ENCODE measurements around the gene SHF. TPM values are rescaled to one million over a fixed set of nuclear protein-coding genes. Genes with fewer than 3 reads are reported as not detected.
A peak's percentile ranks its signal among the peaks of the same experiment; 100 is the strongest.

The SHF gene
- total RNA-seq, 1 donor from 2014 or later, result 1.9 TPM

DNA sequence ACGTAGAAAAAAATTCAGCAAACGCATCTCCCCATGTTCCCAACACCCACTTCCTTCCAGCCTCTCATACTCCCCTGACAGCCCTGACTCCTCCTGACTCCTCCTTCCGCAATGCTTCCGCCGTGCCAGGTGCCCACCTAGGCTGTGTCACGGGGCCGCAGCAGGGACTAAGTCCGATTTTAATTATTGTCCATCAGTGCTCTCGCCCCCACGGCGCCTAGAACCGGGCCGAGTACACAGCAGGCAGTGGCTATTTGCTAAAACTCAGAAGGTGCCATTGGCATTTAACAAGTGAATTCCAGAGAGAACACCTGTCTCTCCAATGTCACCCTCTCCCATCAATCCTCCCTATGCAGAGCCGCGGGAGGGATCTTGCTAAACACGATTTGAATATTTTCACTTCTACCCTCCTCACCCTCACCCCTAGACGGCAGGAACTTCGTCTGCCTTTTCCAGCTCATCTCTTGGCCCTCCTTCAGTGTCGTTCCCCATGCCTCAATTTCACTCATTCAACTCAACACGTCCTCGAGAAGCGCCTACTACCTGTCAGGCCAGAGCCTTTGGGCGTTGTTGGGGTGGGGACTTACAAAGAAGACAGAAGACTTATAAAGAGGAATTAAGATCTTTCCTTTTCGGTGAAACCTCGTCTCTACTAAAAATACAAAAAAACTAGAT lies 11.5 kb upstream of the SHF start:
- no peak for DNase-seq (ENCODE audit: low read depth, low spot score)

DNA sequence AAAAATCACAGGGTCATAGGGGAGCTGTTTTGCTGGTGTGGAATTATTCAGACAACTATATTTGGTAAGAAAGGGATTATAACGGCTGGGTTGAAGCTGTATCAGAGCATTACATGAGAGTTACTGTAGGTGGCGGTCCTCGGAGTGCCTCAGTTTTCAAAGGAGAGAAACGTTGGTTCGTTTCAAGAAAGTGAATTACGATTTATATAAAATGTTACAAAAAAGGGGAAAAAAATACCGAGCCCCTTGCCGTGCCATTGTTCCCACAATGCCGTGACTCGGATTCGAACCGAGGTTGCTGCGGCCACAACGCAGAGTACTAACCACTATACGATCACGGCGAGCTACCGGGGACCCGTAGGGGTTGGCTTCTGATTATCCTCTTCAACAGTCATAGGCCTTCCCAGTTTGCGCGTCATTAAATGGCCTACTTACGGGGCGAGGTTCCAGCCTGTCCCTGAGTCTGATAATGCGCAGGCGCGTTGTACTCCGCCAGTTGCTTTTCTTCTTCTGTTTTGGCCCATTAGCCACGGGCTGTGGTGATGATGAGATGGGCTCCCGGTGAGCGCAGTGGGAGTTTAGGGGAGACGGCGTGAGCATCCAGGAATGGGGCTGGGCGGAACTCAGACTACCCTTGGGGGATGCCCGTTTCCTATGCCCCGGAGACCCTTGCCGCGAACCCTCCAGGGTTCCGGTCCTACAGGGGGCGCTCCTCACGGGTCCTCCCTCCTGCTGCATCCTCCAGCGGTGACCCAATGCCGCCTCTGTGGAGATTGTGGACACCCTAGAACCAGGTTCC lies 10.8 kb upstream of the SHF start:
- DNase-seq (ENCODE audit: low read depth, low spot score), result peak; percentile 91

DNA sequence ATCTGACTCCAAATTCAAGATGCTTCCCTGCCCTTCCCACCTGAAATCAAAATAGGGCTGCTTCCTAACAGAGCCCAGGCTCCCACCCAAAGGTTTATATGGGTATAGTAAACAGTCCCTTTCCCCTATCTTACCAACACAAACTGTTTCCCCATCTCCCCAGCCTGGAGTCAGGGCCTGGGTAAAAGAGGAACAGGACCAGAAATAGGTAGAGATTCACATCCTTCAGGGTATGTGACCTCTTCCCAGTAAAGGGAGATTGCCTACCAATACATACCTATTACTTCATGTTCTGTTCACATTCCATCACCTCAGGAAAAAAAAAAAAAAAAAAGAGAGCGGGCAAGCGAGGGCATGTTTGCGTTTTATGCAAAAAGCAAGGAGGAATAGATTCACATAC lies 9.7 kb upstream of the SHF start:
- DNase-seq (ENCODE audit: low read depth, low spot score), result no peak

DNA sequence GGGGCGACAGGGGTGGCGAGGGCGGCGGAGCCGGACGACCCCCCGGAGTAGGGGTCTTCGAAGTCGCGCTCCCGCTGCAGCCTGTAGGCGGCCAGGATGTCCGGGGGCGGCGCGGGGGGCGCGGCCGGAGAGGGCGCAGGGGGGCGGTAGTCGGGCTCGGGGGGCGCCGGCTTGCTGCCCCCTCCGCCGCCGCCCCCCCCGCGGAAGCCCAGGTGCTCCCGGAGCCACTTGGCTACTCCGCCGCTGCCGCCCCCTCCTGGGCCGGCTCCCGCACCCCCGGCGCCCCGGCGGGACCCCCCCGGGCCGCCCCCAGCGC lies 230 bp downstream of the SHF start:
- no peak for DNase-seq (ENCODE audit: low read depth, low spot score)

- no peak for DNase-seq (ENCODE audit: low read depth, low spot score)
Measured at GRCh38 chr15:45186771-45187577, 792 bp downstream of the SHF start.

GRCh38 chr15:45185903-45186770 lies 1.6 kb downstream of the SHF start:
- DNase-seq (ENCODE audit: low read depth, low spot score), result no peak

- DNase-seq (ENCODE audit: low read depth, low spot score), result no peak
Measured at GRCh38 chr15:45185069-45185779, 2.5 kb downstream of the SHF start.

GRCh38 chr15:45184562-45185041 lies 3.2 kb downstream of the SHF start:
- no peak for DNase-seq (ENCODE audit: low read depth, low spot score)

- no peak for DNase-seq (ENCODE audit: low read depth, low spot score)
Measured at GRCh38 chr15:45183511-45183910, 4.3 kb downstream of the SHF start.

- no peak for DNase-seq (ENCODE audit: low read depth, low spot score)
Measured at GRCh38 chr15:45182996-45183395, 4.8 kb downstream of the SHF start.

GRCh38 chr15:45181491-45182285 lies 6.1 kb downstream of the SHF start:
- DNase-seq (ENCODE audit: low read depth, low spot score), result no peak

DNA sequence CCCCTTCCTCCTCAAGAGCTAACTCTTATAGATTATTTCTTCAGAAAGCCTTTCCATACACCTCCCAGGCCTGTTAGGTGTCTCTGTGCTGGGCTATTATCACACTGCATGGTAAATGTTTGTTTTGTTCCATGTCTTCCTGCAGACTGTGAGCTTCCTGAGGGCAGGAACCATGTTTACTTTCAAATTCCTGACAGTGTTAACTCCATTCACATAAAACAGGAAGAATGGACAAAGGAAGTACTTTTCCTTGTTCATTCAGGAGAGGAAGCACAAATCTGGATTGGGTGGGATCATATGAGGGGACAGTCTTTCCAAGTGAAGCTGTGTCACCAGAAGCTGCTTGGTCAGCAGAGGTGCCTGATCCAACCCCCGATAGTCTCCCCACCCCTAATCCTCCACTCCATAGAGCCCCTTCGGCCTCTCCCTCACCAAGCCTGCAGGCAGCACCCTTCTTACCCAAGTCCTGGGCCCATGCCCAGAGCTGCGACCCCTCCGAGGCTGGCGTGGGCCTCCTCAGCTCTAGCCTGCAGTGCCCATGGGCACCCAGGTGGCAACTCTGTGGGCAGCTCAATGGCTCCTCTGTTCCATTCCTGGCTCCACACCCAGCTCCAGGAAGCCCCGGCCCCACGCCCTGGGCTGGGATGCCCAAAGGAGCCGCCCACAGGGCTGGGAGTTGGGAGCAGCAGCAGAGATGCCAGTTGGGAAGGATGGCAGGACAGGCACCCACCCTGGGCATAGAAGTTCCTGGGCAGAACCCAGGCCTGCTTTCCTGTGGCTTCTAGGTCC lies 6.9 kb downstream of the SHF start:
- DNase-seq (ENCODE audit: low read depth, low spot score), result no peak

- no peak for DNase-seq (ENCODE audit: low read depth, low spot score)
Measured at GRCh38 chr15:45180201-45180600, 7.6 kb downstream of the SHF start.

GRCh38 chr15:45179221-45179985 lies 8.4 kb downstream of the SHF start:
- no peak for DNase-seq (ENCODE audit: low read depth, low spot score)

- DNase-seq (ENCODE audit: low read depth, low spot score), result no peak
Measured at GRCh38 chr15:45177285-45177684, 10.5 kb downstream of the SHF start.

- DNase-seq (ENCODE audit: low read depth, low spot score), result no peak
Measured at GRCh38 chr15:45174577-45174976, 13.2 kb downstream of the SHF start.

DNA sequence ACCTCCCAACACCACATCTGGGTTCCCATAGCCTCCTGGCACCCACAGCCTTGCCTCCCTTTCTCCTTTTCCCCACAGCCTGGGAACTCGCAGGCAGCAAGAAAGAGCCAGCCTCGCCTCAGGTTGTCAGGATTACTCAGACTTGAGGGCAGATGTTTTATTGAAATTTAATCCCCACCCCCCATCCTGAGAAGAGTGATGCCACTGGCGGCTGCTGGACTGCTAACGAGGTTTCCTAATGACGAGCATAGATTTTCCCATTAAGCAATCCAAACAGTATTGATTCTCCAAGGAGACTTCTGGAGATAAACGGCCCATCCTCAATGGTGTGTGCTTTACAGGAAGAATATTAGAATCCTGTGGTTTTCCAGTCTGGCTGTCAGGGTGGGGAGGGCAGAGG lies 13.7 kb downstream of the SHF start:
- DNase-seq (ENCODE audit: low read depth, low spot score), result no peak

GRCh38 chr15:45171912-45172311 lies 15.9 kb downstream of the SHF start:
- no peak for DNase-seq (ENCODE audit: low read depth, low spot score)

Measured in pulmonary artery endothelial cell (primary cell).